ENCODE measurements around the gene PCLO. TPM values are rescaled to one million over a fixed set of nuclear protein-coding genes. Genes with fewer than 3 reads are reported as not detected.

PCLO gene
- total and polyA plus RNA-seq, 2 of the 8 experiments (the other 6 are each of a cell fraction or from before 2014, with no cell fraction given): 1.5 to 3.2 TPM

DNA sequence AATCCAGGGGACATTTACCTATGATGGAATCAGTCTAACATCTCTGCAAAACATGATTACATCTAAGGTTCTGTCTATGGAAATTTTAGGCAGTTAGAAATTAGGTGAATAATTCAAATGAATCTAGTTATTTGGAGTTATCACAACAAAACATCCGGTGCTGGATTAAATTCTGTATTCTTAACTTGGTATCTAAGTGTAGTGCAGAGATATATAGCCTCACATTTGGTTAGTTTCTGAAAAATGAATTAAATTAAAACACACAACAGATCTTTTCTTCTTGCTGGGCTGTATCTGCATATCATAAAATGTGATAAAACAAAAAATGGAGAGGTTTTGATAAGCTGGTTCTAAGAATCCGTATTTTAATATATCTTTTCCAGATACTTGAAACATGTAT lies 354.1 kb downstream of the PCLO start:
- Histone ChIP-seq H3K4me2 (ENCODE audit: insufficient read depth in 1 of 2, low read depth in 2 of 2, low read length in 2 of 2) (no peak overlapping the region), H2BK12ac (ENCODE audit: low read depth, low read length) (no peak overlapping the region), H3K27ac (ENCODE audit: low read depth, low read length) (no peak overlapping the region), H2BK120ac (replicated peaks; ENCODE audit: low read depth, low read length) (no peak overlapping the region), H3K23me2 (ENCODE audit: low read depth, low read length) (no peaks in the 10 kb centered on the region), H3K14ac (ENCODE audit: insufficient read length) (no peak overlapping the region), H3K4me1 (replicated peaks in 1 of 4; ENCODE audit: control insufficient read depth in 3 of 4, insufficient read depth in 4 of 4, low read length in 3 of 4) (peaks cover 0 to 3% (median 3%) of the 10 kb centered on the region in 4 experiments; a peak in 3 of 7 replicates), H3K9me3 (ENCODE audit: insufficient read depth in 2 of 2, low read depth in 1 of 2, low read length in 1 of 2) (no peaks in the 10 kb centered on the region), H3K27me3 (replicated peaks in 1 of 4; ENCODE audit: control insufficient read depth in 3 of 4, extremely low read depth in 1 of 4, insufficient read depth in 3 of 4, low read length in 3 of 4) (no peaks in the 10 kb centered on the region), H3K18ac (ENCODE audit: extremely low read depth, low read length) (no peak overlapping the region), H4K5ac (ENCODE audit: insufficient read length, low read depth, low read length) (no peak overlapping the region), H4K20me1 (replicated peaks in 1 of 2; ENCODE audit: control insufficient read depth in 1 of 2, insufficient read depth in 2 of 2, low read length in 2 of 2) (no peaks in the 10 kb centered on the region), H3K79me1 (ENCODE audit: low read depth, low read length) (no peaks in the 10 kb centered on the region), H3K9ac (replicated peaks in 1 of 4; ENCODE audit: extremely low read depth in 1 of 4, low read depth in 3 of 4, low read length in 3 of 4) (no peak overlapping the region), H3K23ac (ENCODE audit: insufficient read length) (no peak overlapping the region), H3K4ac (replicated peaks; ENCODE audit: insufficient read length, low read depth, low read length) (no peak overlapping the region), H3K36me3 (ENCODE audit: control insufficient read depth in 2 of 4, insufficient read depth in 4 of 4, low read length in 3 of 4) (no peaks in the 10 kb centered on the region), H3K4me3 (ENCODE audit: extremely low read depth in 1 of 4, insufficient read depth in 2 of 4, low read depth in 3 of 4, low read length in 4 of 4) (no peak overlapping the region), H2BK15ac (ENCODE audit: low read length) (no peak overlapping the region), H4K91ac (replicated peaks; ENCODE audit: insufficient read length, low read length) (no peak overlapping the region), H3K56ac (replicated peaks; ENCODE audit: insufficient read length, low read depth, low read length) (no peak overlapping the region), H2BK20ac (ENCODE audit: low read length) (no peak overlapping the region), H4K8ac (ENCODE audit: extremely low read depth, insufficient read depth, low read length) (no peak overlapping the region), H2AFZ (ENCODE audit: low read length) (no peak overlapping the region), H2AK5ac (ENCODE audit: low read depth, low read length) (no peak overlapping the region), H3K79me2 (ENCODE audit: control insufficient read depth in 1 of 2, insufficient read depth in 2 of 2, low read length in 2 of 2) (no peaks in the 10 kb centered on the region), H2BK5ac (ENCODE audit: low read depth, low read length) (no peak overlapping the region)
- ChIA-PET CTCF (ENCODE audit: partially characterized antibody) (interaction anchor here (1.2 to 3.8 kb wide), 5 partner anchors 9 to 517 kb away, joined by 4 to 23 read pairs (median 5); no protein-coding TSS in a partner anchor), POLR2A (ENCODE audit: partially characterized antibody) (no interaction called here)
- WGBS, 2 experiments (ENCODE audit: extremely low coverage in 1 of 2, insufficient coverage in 1 of 2, insufficient read length in 1 of 2, insufficient replicate concordance in 2 of 2, low coverage in 1 of 2, low lambda C conversion rate in 2 of 2, missing lambda C conversion rate in 1 of 2): 89% methylated on average over 2 of the region's 2 CpGs; no CpG with 5 or more reads in 1 of the 2 experiments
- DNase-seq (ENCODE audit: low read depth in 1 of 2, low spot score in 2 of 2) (no peak), FAIRE-seq (no peak)
